MM.1S (cell line): ENCODE data around the gene TMEFF2.

Experiments used
- CTCF ChIP-seq: fragments of 300-600 bp; sonication (generic); IDR thresholded peaks from 2 replicates; pipeline ENCODE4 v1.5.1; 2016; ENCODE audit warnings: antibody characterized with exemption, low read length, mixed read lengths
- EZH2 ChIP-seq: fragments of 300-600 bp; sonication (generic); optimal IDR thresholded peaks from 2 replicates; pipeline ENCODE3; 2017; ENCODE audit warnings: low read depth, mild to moderate bottlenecking, antibody characterized with exemption, low read length, mixed read lengths

GRCh38 chr2:192030856-192031255, 163.9 kb downstream of the TMEFF2 start:
- no peak for TF ChIP-seq CTCF
- no peak for TF ChIP-seq EZH2
